ENCODE measurements around the gene AQR.

DNA sequence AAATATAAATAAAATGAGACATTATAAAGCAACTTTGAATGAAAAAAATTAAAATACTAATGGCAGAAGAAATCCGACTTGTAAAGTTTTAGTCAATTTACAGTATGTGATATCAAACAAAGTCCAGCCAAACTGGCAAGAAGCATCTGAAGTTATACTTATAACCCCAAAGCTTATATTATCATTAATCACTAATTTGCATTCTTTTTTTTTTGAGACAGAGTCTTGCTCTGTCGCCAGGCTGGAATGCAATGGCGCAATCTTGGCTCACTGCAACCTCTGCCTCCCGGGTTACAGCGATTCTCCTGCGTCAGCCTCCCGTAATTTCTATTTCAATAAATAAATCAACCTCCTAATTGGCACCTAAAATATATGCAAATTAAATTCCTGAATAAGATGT, 80.1 kb downstream of the AQR start:
- TF ChIP-seq, protein P1, sequence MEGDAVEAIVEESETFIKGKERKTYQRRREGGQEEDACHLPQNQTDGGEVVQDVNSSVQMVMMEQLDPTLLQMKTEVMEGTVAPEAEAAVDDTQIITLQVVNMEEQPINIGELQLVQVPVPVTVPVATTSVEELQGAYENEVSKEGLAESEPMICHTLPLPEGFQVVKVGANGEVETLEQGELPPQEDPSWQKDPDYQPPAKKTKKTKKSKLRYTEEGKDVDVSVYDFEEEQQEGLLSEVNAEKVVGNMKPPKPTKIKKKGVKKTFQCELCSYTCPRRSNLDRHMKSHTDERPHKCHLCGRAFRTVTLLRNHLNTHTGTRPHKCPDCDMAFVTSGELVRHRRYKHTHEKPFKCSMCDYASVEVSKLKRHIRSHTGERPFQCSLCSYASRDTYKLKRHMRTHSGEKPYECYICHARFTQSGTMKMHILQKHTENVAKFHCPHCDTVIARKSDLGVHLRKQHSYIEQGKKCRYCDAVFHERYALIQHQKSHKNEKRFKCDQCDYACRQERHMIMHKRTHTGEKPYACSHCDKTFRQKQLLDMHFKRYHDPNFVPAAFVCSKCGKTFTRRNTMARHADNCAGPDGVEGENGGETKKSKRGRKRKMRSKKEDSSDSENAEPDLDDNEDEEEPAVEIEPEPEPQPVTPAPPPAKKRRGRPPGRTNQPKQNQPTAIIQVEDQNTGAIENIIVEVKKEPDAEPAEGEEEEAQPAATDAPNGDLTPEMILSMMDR (IDR thresholded peaks at IDR 0.05) = no peak
- TF ChIP-seq POLR2A (IDR thresholded peaks at IDR 0.05) = no peak
- TF ChIP-seq EP300 (IDR thresholded peaks at IDR 0.05) = no peak

Data from ovary (tissue), 3 donors.